Measurements from ENCODE around the gene PCOLCE2.

PCOLCE2 gene

GRCh38 chr3:142863930-142864920 is 24.7 kb downstream of the PCOLCE2 start:
- no peak for DNase-seq

GRCh38 chr3:142863010-142863817 is 25.7 kb downstream of the PCOLCE2 start:
- peak in 1 of 2 experiments; percentile 62 for DNase-seq

- no peak for DNase-seq
These were observed 27.0 kb downstream of the PCOLCE2 start for GRCh38 chr3:142861926-142862325.

DNA sequence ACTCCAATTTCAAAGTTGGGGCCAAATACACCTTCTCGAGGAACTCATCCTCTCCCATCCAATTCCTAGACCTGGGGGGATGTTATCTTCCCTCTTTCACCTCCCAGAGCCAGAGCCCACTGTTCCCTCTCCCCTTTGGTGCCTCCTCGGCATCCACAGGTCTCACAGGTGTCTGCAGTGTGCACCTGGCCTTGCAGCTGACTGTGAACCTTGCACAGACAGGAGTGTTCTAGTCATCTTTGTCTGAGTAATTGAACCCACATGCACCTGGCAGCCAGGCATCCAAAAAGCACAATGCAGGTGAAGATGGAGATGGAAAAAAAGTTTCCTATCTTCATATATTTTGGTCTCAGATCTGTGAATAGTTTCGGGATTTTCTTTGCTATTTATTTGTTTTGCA is 30.8 kb downstream of the PCOLCE2 start:
- DNase-seq = no peak

- peak; percentile 62 to 83 for DNase-seq
These were observed 31.8 kb downstream of the PCOLCE2 start for GRCh38 chr3:142857056-142857455.

DNA sequence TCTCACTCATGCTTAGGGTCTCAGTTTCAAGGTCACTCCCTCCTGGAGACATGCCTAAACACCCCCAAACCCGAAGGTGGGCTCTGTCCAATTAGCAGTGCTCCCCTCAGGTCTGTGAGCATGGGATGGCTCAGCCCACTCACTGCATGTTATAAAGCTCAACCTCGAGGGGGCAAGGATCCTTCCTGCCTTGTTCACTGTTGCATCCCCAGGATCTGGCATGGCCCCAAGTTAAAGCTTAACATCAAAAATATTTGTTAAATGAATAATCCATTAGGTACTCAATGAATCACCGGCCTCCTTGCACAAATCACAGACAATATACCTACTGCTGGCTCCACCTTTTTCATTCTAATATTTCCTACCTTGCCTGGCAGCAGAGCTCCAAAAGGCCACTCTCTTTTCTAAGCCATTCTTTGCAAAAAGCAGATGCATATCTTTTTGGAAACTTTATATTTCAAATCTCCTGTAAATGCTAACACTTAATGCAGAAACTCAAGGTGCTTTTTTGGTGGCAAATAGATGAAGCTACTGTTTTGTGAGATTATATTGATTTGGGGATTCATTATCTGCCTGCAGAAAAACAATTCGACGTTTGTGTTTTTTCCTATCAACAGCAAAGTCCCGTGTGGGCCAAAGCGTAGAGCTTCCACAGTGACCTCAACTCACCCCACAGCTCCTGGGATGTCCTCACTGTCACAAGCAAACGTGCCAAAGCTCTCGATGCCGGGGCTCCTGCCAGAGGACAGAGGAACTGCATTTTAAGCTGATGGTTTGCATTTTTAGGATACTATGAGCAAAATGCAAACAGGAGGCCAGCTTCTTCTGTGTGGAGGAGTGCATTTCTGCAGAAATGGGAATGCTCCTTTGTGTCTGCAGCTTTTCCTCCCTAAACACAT is 35.4 kb downstream of the PCOLCE2 start:
- peak; percentile 8 to 48 for DNase-seq

GRCh38 chr3:142852009-142852408 is 36.9 kb downstream of the PCOLCE2 start:
- DNase-seq = no peak

DNA sequence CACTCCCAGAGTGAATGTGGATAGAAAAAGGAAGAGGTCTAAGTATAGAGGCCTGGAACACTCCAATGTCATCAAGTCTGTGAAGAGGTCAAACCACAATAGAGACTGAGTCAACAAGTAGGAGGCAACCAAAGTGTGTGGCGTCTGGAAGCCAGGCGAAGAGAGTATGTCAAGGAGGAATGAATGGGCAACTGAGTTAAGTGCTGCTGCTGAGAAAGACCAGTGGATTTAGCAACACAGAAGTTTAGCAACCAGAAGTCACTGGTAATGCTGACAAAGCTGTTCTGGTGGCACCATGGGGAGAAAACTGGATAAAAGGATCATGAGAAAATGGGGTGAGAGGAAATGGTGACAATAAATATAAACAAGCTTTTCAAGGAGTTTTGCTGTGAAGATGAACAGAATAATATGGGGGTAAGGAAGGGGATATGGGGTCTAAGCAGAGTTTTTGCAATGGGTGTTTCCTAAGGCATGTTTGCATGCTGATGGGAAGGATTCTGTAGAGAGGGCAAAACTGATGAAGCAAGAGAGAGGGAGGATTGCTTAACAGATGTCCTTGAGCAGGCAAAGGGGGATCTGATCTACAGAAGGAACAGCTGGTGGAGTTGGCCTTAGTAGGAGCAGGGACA is 38.4 kb downstream of the PCOLCE2 start:
- DNase-seq = peak in 1 of 2 experiments; percentile 70

- DNase-seq = no peak
These were observed 39.7 kb downstream of the PCOLCE2 start for GRCh38 chr3:142849148-142849547.

- DNase-seq = no peak
These were observed 41.9 kb downstream of the PCOLCE2 start for GRCh38 chr3:142846779-142847577.

- peak; percentile 9 to 48 for DNase-seq
These were observed 44.4 kb downstream of the PCOLCE2 start for GRCh38 chr3:142844339-142844977.

- DNase-seq = no peak
These were observed 49.1 kb downstream of the PCOLCE2 start for GRCh38 chr3:142839831-142840230.

DNA sequence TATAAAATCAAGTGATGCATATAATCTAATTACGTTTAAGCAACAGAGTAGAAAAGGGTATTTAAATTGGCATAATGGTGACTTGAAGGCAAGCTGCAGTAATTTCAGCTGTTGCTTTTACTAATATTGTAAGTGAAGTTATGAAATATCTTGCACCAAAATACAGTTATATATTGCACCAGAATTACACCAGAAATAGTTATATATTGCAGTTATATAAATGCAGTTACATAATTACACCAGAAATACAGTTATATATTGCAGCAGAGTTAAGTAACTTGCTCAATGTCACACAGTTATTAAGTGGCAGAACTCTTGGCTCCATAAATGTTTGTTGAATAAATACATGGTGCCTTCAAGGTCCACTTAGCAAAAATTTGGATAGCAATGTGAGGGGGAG is 51.4 kb downstream of the PCOLCE2 start:
- no peak for DNase-seq

DNA sequence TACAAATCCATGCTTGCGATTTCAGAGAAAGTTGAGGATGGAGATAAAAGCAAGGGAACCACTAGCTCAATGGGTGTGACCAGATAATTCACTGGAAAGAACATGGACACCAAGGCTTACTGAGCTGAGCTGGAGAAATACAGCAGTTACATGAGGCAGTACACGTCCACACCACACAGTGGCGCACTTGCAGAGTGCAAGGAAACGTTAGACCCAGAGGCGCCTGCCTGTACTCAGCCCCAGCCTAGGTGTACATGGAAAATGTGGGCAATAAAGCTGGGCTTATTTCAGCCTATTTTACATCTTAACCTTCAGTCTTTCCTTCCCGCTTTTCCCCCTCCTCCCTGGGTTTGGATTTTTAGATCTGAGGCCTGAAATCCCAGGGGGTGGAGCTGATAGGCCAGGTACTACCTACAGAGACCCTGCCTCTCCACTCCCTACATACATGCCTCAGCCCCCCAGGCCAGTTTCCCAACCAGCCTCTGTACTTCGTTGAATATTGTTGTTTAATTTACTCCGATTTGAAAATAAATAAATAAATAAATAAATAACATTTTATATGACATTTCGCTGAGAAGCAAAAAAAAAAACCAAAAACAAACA is 60.1 kb downstream of the PCOLCE2 start:
- peak; percentile 74 to 90 for DNase-seq

- DNase-seq = no peak
These were observed 69.7 kb downstream of the PCOLCE2 start for GRCh38 chr3:142819179-142819578.

DNA sequence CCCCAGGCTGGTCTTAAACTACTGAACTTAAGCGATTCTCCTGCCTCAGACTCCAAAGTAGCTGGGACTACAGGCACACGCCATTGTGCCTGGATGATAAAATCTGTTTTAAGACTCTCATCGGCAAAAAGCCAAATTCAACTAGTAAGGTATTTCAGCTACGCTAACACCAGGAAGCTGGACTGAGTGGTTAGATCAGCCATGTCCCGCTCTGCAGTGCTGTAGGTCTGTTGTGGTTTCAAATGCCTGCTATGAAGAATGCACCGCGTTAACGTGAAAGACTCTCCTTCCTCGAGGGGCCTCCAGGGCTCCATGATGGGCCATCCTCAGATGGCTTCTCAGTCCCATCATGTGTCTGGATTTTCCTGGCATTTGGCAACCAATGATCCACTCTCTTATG is 70.2 kb downstream of the PCOLCE2 start:
- DNase-seq = no peak

- no peak for DNase-seq
These were observed 71.0 kb downstream of the PCOLCE2 start for GRCh38 chr3:142817897-142818296.

DNA sequence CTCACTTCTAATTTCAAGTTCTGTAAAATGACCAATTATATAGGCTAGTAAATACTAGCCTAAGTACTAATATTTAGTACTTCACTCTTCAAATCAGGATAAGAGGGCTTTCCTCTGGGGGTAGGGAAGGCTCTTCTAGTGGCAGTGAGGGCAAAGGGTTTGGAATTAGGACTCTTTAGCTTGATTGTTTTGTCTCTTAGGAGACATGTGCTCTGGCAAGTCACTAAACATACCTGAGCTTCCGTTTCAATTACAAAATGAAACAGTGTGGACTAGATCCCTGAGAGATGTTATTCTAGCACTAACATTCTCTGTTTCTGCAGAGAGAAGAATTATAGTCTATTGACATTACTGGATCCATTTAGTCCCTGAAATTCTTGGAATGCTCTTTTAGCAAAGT is 71.5 kb downstream of the PCOLCE2 start:
- no peak for DNase-seq

DNA sequence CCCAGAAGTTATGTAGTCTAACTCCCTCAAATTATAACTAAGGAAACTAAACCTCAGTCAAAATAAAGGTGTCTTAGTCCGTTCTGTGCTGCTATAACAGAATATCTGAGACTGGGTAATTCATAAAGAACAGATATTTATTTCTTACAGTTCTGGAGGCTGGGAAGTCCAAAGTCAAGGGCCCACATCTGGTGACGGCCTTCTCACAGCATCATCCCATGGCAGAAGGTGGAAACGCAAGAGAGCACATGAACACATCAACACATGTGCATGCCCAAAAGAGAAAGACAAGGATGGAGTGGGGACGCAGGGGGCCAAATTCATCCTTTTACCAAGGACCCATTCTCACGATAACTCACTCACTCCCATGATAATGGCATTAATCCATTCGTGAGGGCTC is 73.1 kb downstream of the PCOLCE2 start:
- DNase-seq = no peak

GRCh38 chr3:142809259-142809658 is 79.6 kb downstream of the PCOLCE2 start:
- DNase-seq = no peak
